H9 (cell line): Measurements from ENCODE around the gene GOLGA6L26. TPM values are rescaled to one million over a fixed set of nuclear protein-coding genes. Genes with fewer than 3 reads are reported as not detected.
"Not testable (repeated sequence)": the region's sequence is repeated elsewhere in the genome, so short reads cannot be mapped to it uniquely, and the experiment has no call there.

Experiments
- DNase-seq: peaks from one replicate; pipeline ENCODE4 v3.0.0-alpha.2; 2017
- H2AFZ ChIP-seq: one replicate; pipeline ENCODE4 v1.6.1; 2013; ENCODE audit warnings: mild to moderate bottlenecking, low read length, control low read depth, moderate library complexity
- H2AK5ac ChIP-seq: 2 replicates; pipeline ENCODE4 v1.6.1; 2013; ENCODE audit warnings: low read length, control low read depth, mixed read lengths; ENCODE audit not compliant: insufficient read length
- H2BK120ac ChIP-seq: one replicate; pipeline ENCODE4 v1.6.1; 2013; ENCODE audit warnings: low read depth, mild to moderate bottlenecking, low read length, control low read depth, inconsistent platforms; ENCODE audit not compliant: poor library complexity, severe bottlenecking
- H2BK12ac ChIP-seq: 2 replicates; pipeline ENCODE4 v1.6.1; 2013; ENCODE audit warnings: low read length, control low read depth, mixed read lengths, low read depth; ENCODE audit not compliant: insufficient read length
- H2BK15ac ChIP-seq: 2 replicates; pipeline ENCODE4 v1.6.1; 2013; ENCODE audit warnings: low read depth, low read length, control low read depth
- H2BK20ac ChIP-seq: one replicate; pipeline ENCODE4 v1.6.1; 2013; ENCODE audit warnings: low read depth, mild to moderate bottlenecking, low read length, control low read depth, inconsistent platforms; ENCODE audit not compliant: poor library complexity, severe bottlenecking
- H2BK5ac ChIP-seq: 2 replicates; pipeline ENCODE4 v1.6.1; 2013; ENCODE audit warnings: low read length, control low read depth, mixed read lengths; ENCODE audit not compliant: insufficient read length
- H3K14ac ChIP-seq: 2 replicates; pipeline ENCODE4 v1.6.1; 2013; ENCODE audit warnings: low read length, control low read depth; ENCODE audit not compliant: insufficient read depth
- H3K18ac ChIP-seq: 2 replicates; pipeline ENCODE4 v1.6.1; 2013; ENCODE audit warnings: low read depth, mild to moderate bottlenecking, mixed read lengths, low read length, control low read depth; ENCODE audit not compliant: insufficient read length
- H3K23ac ChIP-seq: 2 replicates; pipeline ENCODE4 v1.6.1; 2013; ENCODE audit warnings: low read length, control low read depth, mixed read lengths, low read depth; ENCODE audit not compliant: insufficient read length
- H3K23me2 ChIP-seq: 2 replicates; pipeline ENCODE4 v1.6.1; 2013; ENCODE audit warnings: low read depth, mild to moderate bottlenecking, mixed read lengths, low read length, control low read depth; ENCODE audit not compliant: insufficient read length, poor library complexity, severe bottlenecking
- H3K27ac ChIP-seq: 2 replicates; pipeline ENCODE4 v1.5.1; 2013; ENCODE audit warnings: low read length, control low read depth, mixed read lengths, low read depth; ENCODE audit not compliant: insufficient read length
- H3K27me3 ChIP-seq: 2 replicates; pipeline ENCODE4 v1.6.1; 2013; ENCODE audit warnings: low read length, control low read depth, inconsistent platforms; ENCODE audit not compliant: insufficient read depth
- H3K4ac ChIP-seq: 2 replicates; pipeline ENCODE4 v1.6.1; 2013; ENCODE audit warnings: low read depth, mild to moderate bottlenecking, control low read depth, inconsistent platforms, low read length, moderate library complexity
- H3K4me1 ChIP-seq: 2 replicates; pipeline ENCODE4 v1.6.1; 2013; ENCODE audit warnings: low read length, control low read depth, inconsistent platforms; ENCODE audit not compliant: insufficient read depth
- H3K4me2 ChIP-seq: 2 replicates; pipeline ENCODE4 v1.6.1; 2013; ENCODE audit warnings: low read length, control low read depth, mixed read lengths; ENCODE audit not compliant: insufficient read length, insufficient read depth
- H3K56ac ChIP-seq: 2 replicates; pipeline ENCODE4 v1.6.1; 2013; ENCODE audit warnings: low read depth, mild to moderate bottlenecking, mixed read lengths, low read length, control low read depth; ENCODE audit not compliant: insufficient read length
- H3K79me1 ChIP-seq: 2 replicates; pipeline ENCODE4 v1.6.1; 2013; ENCODE audit warnings: low read depth, mild to moderate bottlenecking, moderate library complexity, low read length, control low read depth, inconsistent platforms; ENCODE audit not compliant: insufficient read depth, poor library complexity, severe bottlenecking
- H3K79me2 ChIP-seq: 2 replicates; pipeline ENCODE4 v1.6.1; 2013; ENCODE audit warnings: low read length, control low read depth, inconsistent platforms; ENCODE audit not compliant: insufficient read depth
- H3K9ac ChIP-seq: 2 replicates; pipeline ENCODE4 v1.6.1; 2013; ENCODE audit warnings: low read length, control low read depth, mixed read lengths; ENCODE audit not compliant: insufficient read length; ENCODE audit errors: extremely low read depth
- H3K9me3 ChIP-seq: one replicate; pipeline ENCODE4 v1.6.1; 2013; ENCODE audit warnings: low read depth, low read length, inconsistent platforms; ENCODE audit not compliant: control insufficient read depth
- H3T11ph ChIP-seq: one replicate; pipeline ENCODE4 v1.6.1; 2013; ENCODE audit warnings: mild to moderate bottlenecking, low read length, control low read depth, inconsistent platforms
- H4K20me1 ChIP-seq: one replicate; pipeline ENCODE4 v1.6.1; 2013; ENCODE audit not compliant: control insufficient read depth, insufficient read length, insufficient read depth
- H4K5ac ChIP-seq: 2 replicates; pipeline ENCODE4 v1.6.1; 2013; ENCODE audit warnings: low read depth, mild to moderate bottlenecking, mixed read lengths, low read length, control low read depth; ENCODE audit not compliant: insufficient read length
- H4K8ac ChIP-seq: replicated peaks from 2 replicates; pipeline ENCODE4 v1.6.1; 2013; ENCODE audit warnings: low read length, control low read depth, mixed read lengths, low read depth; ENCODE audit not compliant: insufficient read length
- H4K91ac ChIP-seq: 2 replicates; pipeline ENCODE4 v1.6.1; 2013; ENCODE audit warnings: low read depth, mild to moderate bottlenecking, moderate library complexity, mixed read lengths, low read length, control low read depth; ENCODE audit not compliant: insufficient read length
- H3K27ac Mint-ChIP-seq, 3 experiments: 2 replicates in 2 of 3; 3 replicates in 1 of 3; pipeline ENCODE4 v1.8.0; 2020 to 2021; ENCODE audit warnings: mixed read lengths in 3 of 3, mild to moderate bottlenecking in 1 of 3, moderate library complexity in 1 of 3
- H3K27me3 Mint-ChIP-seq: 2 replicates; pipeline ENCODE4 v1.8.0; 2021; ENCODE audit warnings: low read depth, mild to moderate bottlenecking, moderate library complexity, mixed read lengths
- H3K36me3 Mint-ChIP-seq, 3 experiments: 2 replicates in 2 of 3; 3 replicates in 1 of 3; pipeline ENCODE4 v1.8.0; 2020 to 2021; ENCODE audit warnings: low read depth in 3 of 3, mixed read lengths in 3 of 3; ENCODE audit not compliant: insufficient read depth in 1 of 3
- H3K4me1 Mint-ChIP-seq, 2 experiments: 2 replicates each; pipeline ENCODE4 v1.8.0; 2020; ENCODE audit warnings: mixed read lengths in 2 of 2
- H3K4me3 Mint-ChIP-seq, 2 experiments: 2 replicates in 1 of 2; 3 replicates in 1 of 2; pipeline ENCODE4 v1.8.0; 2020 to 2021; ENCODE audit warnings: mild to moderate bottlenecking in 2 of 2, mixed read lengths in 2 of 2, moderate library complexity in 1 of 2
- H3K9me3 Mint-ChIP-seq, 2 experiments: 2 replicates in 1 of 2; 3 replicates in 1 of 2; pipeline ENCODE4 v1.8.0; 2020; ENCODE audit warnings: mild to moderate bottlenecking in 2 of 2, mixed read lengths in 2 of 2, moderate library complexity in 1 of 2
- WGBS: extraction: QIAGEN DNeasy Blood & Tissue Kit; methylation state at CpG from one replicate; pipeline ENCODE4 v1.1.7; 2013; ENCODE audit warnings: missing lambda C conversion rate, low lambda C conversion rate, mixed read lengths; ENCODE audit not compliant: insufficient read length; ENCODE audit errors: extremely low coverage; 5-methylcytosine and 5-hydroxymethylcytosine counted together
- long read RNA-seq: library from polyadenylated mRNA; unstranded; transcript quantifications from one replicate; pipeline ENCODE4 v2.0.0, GENCODE V29; 2020
- total RNA-seq: library from RNA; stranded (reverse); gene quantifications from 2 replicates; pipeline ENCODE4 v1.2.1, GENCODE V29; 2021

The GOLGA6L26 gene
- total RNA-seq, result not detected in 2 replicates
- long read RNA-seq, result 0 reads

GRCh38 chr15:23334096-23334495 lies at the start of gene GOLGA6L26:
Gene GOLGA6L26 (minus strand): TSS chr15:23334196. CDS start chr15:23334135, 61 bp downstream.
- H3K27ac Mint-ChIP-seq, result not testable (repeated sequence)

GRCh38 chr15:23381192-23381591 lies 47.2 kb upstream of the GOLGA6L26 start:
- not testable (repeated sequence) for H4K20me1 ChIP-seq, H3K36me3 Mint-ChIP-seq, H3K9ac ChIP-seq, H2AFZ ChIP-seq, H3T11ph ChIP-seq, H3K23ac ChIP-seq, H2BK120ac ChIP-seq, H2BK12ac ChIP-seq, H3K4me1 ChIP-seq, H3K27me3 Mint-ChIP-seq, DNase-seq, H3K18ac ChIP-seq, H3K27me3 ChIP-seq, H2BK20ac ChIP-seq, H3K4me2 ChIP-seq, H3K14ac ChIP-seq, H3K4me3 Mint-ChIP-seq, H4K8ac ChIP-seq, H2AK5ac ChIP-seq, H3K79me2 ChIP-seq, H2BK15ac ChIP-seq, H2BK5ac ChIP-seq, H3K23me2 ChIP-seq, H3K56ac ChIP-seq, H3K27ac ChIP-seq, H3K4me1 Mint-ChIP-seq, H3K79me1 ChIP-seq, H4K91ac ChIP-seq, H4K5ac ChIP-seq, H3K27ac Mint-ChIP-seq, H3K4ac ChIP-seq
- peaks cover 49 to 62% of the 10 kb centered on the region in 2 experiments for H3K9me3 Mint-ChIP-seq
- WGBS, result no CpG with 5 or more reads among the region's 7 CpGs
- H3K9me3 ChIP-seq, result peaks cover 46% of the 10 kb centered on the region

More at GRCh38 chr15:23334096-23334495, at the start of gene GOLGA6L26:
- not testable (repeated sequence) for H2BK15ac ChIP-seq, H3K18ac ChIP-seq, H3K14ac ChIP-seq, H3K79me2 ChIP-seq, H2AFZ ChIP-seq, H3K56ac ChIP-seq, H3K4me3 Mint-ChIP-seq, H2BK5ac ChIP-seq, DNase-seq, H2BK20ac ChIP-seq, H3K79me1 ChIP-seq, H4K91ac ChIP-seq, H2BK12ac ChIP-seq, H3K9me3 Mint-ChIP-seq, H3K9me3 ChIP-seq, H2AK5ac ChIP-seq, H4K5ac ChIP-seq, H3K4me1 Mint-ChIP-seq, H3K23me2 ChIP-seq, H3K36me3 Mint-ChIP-seq, H3K27me3 Mint-ChIP-seq, H3K9ac ChIP-seq, H3K23ac ChIP-seq, H3K27ac ChIP-seq, H3K4ac ChIP-seq, H3K4me1 ChIP-seq, H4K8ac ChIP-seq, H3T11ph ChIP-seq, H4K20me1 ChIP-seq, H3K27me3 ChIP-seq, H2BK120ac ChIP-seq, H3K4me2 ChIP-seq
- no CpG with 5 or more reads among the region's 7 CpGs for WGBS
